NCI-H446 (cell line): ENCODE results near the gene AARS1.
A peak's percentile ranks its signal among the peaks of the same experiment; 100 is the strongest.
"Not testable (repeated sequence)": the region's sequence is repeated elsewhere in the genome, so short reads cannot be mapped to it uniquely, and the experiment has no call there.

Source experiments
- DNase-seq, 2 experiments: peaks; one replicate each; lab custom pipeline; 2025; lab: John Stamatoyannopoulos, UW

The AARS1 gene

DNA sequence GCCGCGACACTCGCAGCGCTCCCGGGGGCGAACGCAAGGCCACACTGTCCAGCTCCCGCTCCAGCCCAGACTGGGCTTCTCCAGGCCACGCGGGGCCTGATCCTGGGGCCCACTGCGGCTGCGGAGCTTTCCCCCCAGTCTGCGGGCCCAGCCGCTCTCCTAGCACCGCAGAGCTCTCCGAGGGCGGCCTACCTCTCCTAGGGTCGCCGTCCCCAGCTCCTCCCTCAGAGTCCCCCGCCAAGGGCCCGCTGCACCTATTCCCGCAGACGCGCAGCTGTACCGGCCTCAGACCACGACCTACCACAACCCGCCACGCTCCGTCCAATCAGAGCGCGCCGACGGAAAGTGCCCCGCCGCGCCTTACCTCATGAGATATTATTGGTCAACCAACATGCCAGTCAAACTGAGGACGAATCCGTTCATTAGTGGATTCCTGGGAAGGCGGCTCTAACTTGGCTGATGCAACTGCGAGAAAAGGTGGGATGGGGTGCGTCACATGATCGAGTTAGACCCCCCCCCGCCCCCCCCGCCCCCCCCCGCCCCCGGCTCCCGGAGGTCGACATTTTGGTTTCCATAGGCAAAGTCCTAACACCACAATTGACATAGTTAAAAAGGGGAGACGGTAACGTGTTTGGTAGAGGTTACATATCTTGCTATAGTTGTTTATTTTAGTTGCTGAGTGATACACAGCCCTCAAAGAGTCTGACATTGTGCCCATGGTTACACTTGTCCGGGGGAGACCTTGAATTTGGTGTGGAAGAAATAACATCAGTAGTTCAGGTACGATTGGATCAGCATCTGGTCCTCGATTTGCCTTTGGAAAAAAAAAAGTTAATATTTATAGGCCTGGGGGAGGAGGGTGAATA is at the start of gene AARS1:
TSS of gene AARS1 (minus strand) at position 278 of the 866 bp plus-strand sequence. CDS start 6,743 bp downstream, outside the sequence.
- DNase-seq: peak; percentile 95 to 98

DNA sequence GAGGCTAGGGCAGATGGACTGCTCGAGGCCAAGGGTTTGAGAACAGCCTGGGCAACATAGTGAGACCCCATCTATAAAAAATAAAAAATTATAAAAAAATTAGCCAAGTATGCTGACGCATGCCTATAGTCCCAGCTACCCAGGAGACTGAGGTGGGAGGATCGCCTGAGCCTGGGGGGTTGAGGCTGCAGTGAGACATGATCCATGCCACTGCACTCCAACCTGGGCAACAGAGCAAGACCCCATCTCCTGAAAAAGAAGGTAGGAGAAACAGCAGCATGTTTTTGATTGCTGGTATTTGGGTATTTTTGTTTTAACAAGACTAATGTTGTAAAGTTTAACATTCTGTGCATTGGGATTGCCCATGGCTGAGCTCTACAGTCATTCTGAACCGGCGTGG is 48.5 kb upstream of the AARS1 start:
- DNase-seq: no peak

- not testable (repeated sequence) for DNase-seq
These were observed 43.4 kb upstream of the AARS1 start for GRCh38 chr16:70332728-70333127.

- DNase-seq: no peak
These were observed 42.5 kb upstream of the AARS1 start for GRCh38 chr16:70331588-70332358.

- no peak for DNase-seq
These were observed 41.8 kb upstream of the AARS1 start for GRCh38 chr16:70331091-70331490.

DNA sequence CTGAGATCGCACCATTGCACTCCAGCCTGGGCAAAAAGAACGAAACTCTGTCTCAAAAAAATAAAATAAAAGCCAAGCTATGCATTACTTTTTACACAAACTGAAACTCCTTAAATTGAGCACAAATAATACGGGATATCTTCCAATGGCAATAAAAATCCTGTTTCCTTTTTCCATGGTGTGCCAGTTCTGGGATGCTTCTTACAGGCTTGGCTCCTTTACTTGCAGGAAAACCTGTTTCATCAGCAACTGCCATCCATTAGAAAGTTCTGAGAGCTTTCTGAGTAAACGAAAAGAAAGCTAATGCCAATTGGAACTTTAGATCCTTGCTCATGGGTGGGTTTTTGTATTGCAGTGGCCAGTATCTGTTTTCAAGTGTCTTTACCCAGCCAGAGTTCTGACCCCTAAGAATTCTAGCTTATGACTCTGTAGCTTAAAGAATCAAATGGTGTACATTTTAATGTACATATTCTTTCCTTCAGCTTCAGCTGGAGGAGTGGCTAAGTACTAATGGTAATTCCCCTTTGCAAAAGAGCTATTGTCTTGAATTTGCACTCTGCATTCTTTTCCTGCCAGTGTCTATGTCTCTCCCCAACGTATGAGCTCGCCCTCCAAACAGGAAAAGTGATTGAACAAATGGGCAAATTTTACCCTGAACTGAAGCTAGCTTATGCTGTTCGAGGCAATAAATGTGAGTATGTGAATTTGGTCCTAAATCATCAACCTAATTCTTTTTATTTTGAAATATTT is 35.9 kb upstream of the AARS1 start:
- no peak for DNase-seq

GRCh38 chr16:70320121-70320520 is 30.8 kb upstream of the AARS1 start:
- no peak for DNase-seq

DNA sequence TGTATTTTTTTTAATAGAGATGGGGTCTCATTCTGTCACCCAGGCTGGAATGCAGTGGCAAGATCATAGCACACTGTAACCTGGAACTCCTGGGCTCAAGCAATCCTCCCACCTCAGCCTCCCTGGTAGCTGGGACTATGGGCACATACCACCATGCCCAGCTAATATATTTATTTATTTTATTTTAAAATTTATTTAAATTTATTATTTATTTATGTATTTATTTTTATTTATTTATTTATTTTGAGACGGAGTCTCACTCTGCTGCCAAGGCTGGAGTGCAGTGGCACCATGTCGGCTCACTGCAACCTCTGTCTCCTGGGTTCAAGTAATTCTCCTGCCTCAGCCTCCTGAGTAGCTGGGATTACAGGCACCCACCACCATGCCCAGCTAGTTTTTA is 18.4 kb upstream of the AARS1 start:
- DNase-seq: not testable (repeated sequence)

DNA sequence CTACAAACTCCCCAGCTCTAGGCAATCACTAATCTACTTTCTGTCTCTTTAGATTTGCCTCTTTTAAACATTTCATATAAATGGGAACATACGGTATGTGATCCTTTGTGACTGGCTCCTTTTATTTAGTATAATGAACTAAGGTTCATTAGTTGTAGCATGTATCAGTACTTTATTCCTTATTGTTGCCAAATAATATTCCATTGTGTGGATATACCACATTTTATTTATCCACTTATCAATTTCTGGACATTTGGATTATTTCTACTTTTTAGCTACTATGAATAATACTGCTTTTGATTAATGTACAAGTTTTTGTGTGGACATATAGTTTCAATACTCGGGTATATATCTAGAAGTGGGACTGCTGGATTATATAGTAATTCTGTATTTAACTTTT is 17.6 kb upstream of the AARS1 start:
- no peak for DNase-seq

DNA sequence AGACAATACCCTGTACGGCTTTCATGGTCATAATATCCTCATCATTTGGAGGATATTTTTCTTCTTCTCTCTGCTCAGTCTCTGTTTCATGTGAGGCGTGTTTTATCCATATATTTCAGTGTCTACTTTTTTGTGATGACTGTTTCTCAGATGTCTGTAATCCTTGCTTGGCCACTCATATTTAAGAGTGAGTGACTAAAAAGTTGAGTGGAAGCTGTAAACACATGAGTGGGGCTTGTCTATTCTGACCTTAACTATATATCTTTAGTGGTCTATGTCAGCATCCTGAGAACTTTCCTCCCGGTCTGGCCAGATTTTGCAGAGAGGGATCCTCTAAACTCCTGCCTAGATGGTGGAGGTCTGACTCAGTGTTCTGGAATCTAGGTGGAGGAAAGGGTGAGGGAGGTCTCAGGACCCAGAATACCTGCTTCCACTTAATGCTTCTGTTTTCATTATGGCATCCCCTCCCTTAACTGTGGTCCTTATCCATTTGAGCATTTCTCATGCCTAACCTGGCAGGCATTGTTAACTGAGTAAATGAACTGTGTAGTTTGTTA is 15.7 kb upstream of the AARS1 start:
- DNase-seq: no peak

DNA sequence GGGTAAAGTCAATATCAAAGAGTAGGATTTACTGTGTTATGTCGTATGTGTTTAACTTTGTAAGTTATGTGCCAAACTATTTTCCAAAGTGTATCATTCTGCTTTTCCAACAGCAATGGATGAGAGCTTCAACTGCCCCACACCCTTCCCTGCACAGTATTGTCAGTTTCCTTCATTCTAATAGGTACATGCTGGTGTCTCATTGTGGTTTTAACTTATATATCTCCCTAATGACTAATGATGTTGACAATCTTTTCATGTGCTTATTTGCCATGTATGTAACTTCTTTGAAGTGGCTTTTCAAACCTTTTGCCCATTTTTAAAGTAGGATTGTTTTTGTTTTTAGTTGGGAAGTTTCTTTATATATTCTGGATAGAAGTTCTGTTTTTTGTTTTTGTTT is 13.4 kb upstream of the AARS1 start:
- DNase-seq: no peak

GRCh38 chr16:70301121-70301520 is 11.8 kb upstream of the AARS1 start:
- no peak for DNase-seq

DNA sequence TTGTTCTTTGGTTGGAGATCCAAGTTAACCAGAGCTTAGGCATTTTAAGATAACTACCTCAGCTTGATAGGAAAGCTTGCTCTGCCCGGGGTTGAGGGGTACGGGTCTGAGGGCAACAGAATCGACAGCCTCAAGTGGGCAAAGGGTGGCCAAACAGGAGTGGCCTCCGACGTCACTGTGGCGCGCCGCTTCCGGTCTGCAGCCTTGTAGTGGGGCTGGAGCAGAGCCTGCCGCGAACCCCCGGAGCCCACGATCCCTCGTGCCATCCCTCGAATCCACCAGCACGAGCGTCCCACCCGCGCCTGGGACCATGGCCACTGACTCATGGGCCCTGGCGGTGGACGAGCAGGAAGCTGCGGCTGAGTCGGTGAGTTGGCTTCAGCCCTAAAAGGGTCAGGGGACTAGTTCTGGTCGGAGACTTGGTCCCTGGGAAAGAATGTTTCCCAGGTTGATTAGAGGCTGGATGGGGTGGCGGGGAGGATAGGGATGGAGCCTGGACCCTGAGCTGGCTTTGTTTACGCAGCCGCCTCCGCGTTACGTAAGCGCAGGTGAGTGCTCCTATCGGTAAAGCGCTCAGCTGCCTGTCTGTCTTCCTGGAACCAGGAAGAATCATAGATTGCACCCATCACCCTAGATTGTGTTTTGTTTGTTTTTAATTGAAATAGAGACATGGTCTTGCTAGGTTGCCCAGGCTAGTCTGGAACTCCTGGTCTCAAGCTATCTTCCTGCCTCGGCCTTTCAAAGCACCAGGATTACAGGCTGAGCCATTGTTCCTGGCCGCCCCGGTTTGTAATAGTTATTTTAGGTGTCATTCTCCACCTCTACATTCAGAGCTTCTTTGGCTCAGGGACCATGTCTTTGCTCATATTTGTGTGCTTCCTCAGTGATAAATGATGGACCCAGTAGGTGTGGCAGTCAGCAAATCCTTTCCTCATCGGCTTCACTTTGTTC is 10.0 kb upstream of the AARS1 start, which contains the start of gene DDX19B:
TSS of gene DDX19B (plus strand) at position 199 of the 951 bp plus-strand sequence. CDS start at position 311, 112 bp downstream.
- DNase-seq: peak; percentile 4 to 43

DNA sequence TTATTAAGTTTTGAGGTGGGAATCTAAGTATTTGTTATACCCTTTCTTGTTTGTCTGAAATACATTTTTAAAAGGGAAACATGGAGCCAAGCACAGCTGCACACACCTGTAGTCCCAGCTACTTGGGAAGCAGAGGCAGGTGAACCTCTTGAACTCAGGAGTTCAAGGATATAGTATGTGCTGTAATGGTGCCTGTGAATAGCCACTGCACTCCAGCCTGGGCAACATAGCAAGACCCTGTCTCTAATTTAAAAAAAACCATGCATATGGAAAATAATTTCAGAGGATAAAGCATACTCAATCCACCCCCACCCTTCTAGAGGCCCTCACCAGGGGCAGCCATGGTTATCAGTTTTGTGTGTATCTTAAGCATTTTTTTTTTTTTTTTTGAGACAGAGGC is 6.3 kb upstream of the AARS1 start:
- no peak for DNase-seq

DNA sequence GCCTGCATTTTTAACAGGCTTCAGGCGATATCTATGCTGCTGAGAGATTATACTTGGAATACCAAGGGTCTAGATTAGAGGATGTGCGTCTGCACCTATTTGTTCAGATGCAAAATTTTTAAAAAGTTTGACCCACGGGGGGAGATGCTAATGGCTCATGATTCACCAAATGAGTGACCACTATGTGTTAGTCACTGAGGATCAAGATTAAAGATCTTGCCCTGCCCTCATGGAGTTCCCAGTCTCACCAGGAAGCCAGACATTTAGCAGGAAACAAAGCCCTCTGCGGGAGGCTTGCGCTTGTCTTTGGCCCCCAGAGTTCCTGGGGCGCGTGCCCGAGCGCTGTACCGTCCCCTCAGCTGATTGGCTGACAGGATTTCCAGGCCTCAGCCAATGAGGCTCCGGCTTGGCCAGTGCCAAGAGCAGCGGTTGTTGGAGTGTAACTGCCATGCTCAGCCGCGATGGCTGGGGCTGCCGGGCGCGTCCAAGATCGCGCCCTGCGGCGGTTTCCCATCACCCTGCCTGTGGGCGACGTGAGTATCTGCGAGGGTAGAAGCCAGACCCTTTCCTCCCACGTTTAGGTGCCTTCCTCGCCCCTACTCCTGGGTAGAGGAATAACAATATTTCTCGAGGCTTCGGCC is 5.2 kb upstream of the AARS1 start:
- no peak for DNase-seq

GRCh38 chr16:70292148-70292547 is 2.8 kb upstream of the AARS1 start:
- DNase-seq: not testable (repeated sequence)

DNA sequence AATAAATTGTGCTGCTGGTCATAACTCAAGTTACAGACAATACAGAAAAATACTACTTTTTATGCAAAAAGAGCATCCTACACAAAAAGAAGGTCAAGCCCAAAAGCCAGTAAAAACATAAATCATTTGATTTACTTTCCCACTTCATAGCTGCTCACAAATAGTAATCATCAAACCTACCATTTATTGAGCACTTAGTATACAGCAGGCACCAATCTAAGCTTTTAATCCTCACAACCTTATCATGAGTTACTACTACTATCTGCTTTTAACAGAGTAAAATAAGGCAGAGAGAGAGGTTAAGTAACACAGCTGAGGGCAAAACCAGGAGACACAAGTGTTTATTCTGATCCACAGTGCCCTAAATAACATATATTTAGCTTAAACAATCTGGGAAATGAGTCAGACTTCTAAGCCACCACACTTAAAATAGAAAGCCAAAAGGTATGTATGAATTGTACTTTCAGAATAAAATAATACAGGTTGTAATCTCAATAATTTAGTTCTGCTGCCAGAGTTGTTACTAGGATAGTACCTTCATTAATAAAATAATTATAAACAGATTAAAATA is 1.7 kb upstream of the AARS1 start:
- DNase-seq: no peak

DNA sequence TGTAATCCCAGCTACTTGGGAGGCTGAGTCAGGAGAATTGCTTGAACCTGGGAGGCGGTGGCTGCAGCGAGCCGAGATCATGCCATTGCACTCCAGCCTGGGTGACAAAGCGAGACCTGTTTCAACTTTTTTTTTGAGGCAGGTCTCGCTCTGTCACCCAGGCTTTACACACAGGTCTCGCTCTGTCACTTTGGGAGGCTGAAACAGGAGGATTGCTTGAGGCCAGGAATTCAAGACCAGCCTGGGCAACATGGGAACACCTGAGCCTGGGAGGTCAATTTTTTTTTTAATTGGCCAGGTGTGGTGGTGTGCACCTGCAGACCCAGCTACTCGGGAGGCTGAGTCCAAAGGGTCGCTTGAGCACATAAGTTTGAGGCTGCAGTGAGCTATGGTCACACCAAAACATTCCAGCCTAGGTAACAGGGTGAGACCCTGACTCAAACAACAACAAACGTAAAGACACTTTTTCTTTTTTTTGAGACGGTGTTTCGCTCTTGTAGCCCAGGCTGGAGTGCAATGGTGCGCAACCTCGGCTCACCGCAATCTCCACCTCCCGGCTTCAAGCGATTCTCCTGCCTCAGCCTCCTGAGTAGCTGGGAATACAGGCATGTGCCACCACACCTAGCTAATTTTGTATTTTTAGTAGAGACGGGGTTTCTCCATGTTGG is 1.9 kb downstream of the AARS1 start:
- DNase-seq: not testable (repeated sequence)

DNA sequence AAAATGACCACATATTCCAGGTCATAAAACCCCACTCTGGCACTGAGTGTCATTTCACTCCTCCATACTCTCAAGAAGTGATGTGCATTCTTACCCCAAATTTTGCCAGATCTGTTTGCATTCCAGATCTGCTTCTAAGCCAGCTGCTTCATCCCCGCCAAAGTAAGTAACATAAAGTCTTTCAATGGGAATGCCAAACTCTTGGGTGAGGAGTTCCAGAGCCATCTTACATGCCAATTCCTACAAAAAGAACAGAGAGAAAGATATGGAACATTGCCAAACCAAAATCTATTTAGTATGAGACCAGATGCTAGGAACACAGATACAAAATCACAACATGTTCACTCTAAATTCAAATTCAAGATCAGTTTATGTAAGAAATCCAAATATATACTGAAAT is 12.9 kb downstream of the AARS1 start:
- DNase-seq: no peak
